GM12872 (cell line): ENCODE results near the gene TSPAN17.

Source experiments
- TF ChIP-seq, protein P1 (sequence below): IDR thresholded peaks from 3 replicates; pipeline ENCODE4 v1.5.1; 2011; ENCODE audit warnings: low read depth, mild to moderate bottlenecking, low read length, moderate library complexity; ENCODE audit not compliant: insufficient read depth

The TSPAN17 gene

GRCh38 chr5:176644878-176645670 is 2.2 kb upstream of the TSPAN17 start:
- TF ChIP-seq, protein P1, sequence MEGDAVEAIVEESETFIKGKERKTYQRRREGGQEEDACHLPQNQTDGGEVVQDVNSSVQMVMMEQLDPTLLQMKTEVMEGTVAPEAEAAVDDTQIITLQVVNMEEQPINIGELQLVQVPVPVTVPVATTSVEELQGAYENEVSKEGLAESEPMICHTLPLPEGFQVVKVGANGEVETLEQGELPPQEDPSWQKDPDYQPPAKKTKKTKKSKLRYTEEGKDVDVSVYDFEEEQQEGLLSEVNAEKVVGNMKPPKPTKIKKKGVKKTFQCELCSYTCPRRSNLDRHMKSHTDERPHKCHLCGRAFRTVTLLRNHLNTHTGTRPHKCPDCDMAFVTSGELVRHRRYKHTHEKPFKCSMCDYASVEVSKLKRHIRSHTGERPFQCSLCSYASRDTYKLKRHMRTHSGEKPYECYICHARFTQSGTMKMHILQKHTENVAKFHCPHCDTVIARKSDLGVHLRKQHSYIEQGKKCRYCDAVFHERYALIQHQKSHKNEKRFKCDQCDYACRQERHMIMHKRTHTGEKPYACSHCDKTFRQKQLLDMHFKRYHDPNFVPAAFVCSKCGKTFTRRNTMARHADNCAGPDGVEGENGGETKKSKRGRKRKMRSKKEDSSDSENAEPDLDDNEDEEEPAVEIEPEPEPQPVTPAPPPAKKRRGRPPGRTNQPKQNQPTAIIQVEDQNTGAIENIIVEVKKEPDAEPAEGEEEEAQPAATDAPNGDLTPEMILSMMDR = no peak

- TF ChIP-seq, protein P1 = no peak
These were observed 1.1 kb upstream of the TSPAN17 start for GRCh38 chr5:176646049-176646706.

DNA sequence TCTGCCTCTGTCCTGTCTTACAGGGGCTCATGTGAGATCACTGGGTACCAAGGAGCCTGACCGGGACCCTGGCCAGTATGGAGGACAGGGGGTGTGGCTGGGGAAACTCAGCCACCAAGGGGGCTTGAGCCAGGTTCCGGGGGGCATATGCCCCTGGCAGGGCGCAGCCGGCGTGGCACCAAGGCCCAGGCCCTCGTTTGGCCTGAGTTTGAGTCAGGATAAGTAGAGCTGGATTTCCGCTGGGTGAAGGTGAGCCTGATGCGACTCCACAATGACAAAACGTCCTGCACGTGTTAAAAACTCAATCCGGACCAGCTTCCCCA is 616 bp upstream of the TSPAN17 start:
- TF ChIP-seq, protein P1 = no peak

- TF ChIP-seq, protein P1 = no peak
These were observed 674 bp downstream of the TSPAN17 start for GRCh38 chr5:176647843-176648473.

DNA sequence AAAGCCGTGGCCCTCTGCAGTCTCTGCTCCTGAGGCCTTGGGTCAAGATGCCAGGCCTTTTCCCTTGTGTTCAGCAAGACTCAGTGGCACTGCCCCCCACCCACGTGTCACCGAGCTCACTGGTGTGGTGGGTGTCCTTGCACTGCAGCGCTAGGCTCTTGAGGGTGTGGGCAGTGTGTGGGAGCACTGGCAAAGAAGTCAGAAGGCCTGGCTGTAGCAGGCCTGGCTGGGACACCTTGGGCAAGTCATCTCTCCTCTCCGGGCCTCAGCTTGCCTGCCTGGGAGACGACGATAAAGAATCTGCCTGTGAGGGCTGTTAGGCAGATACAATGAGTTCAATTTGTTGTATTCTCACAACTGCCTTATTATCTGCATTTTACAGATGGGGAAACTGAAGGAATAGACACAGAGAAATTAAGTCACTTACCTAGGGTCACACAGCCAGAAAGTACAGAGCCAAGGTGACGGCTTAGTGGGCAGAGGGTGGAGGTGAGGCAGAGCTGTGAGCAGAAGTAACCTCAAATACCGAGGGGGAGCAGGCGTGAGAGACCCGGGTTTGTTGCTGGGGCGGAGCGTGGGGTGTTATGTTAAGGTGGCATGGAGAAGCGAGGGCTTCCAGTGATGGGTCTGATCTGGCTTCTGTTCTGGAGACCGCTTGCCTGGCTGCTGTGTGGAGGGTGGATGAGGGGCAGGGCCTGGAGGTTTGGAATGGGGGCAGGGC is 1.4 kb downstream of the TSPAN17 start:
- TF ChIP-seq, protein P1 = no peak

GRCh38 chr5:176650354-176650884 is 3.1 kb downstream of the TSPAN17 start:
- TF ChIP-seq, protein P1 = no peak

GRCh38 chr5:176651472-176651980 is 4.2 kb downstream of the TSPAN17 start:
- TF ChIP-seq, protein P1 = 0 out of 3 replicates have a peak, but pooled peaks have one; percentile 5
